DOHH2 (cell line): ENCODE data around the gene GATAD1.
A peak's percentile ranks its signal among the peaks of the same experiment; 100 is the strongest.

ENCODE experiments used
- H3F3A ChIP-seq: fragments of 200-600 bp; sonication (generic), shearing (Covaris generic); 2 replicates; pipeline ENCODE4 v1.6.0; 2016; ENCODE audit warnings: antibody characterized with exemption, mild to moderate bottlenecking; ENCODE audit not compliant: control insufficient read depth, insufficient read depth
- H3K27ac ChIP-seq: fragments of 200-600 bp; sonication (generic); 2 replicates; pipeline ENCODE4 v1.5.1; 2014; ENCODE audit warnings: low read depth, mild to moderate bottlenecking, low read length, moderate library complexity
- H3K27me3 ChIP-seq: fragments of 200-600 bp; sonication (generic); 2 replicates; pipeline ENCODE4 v1.6.1; 2014; ENCODE audit warnings: mild to moderate bottlenecking, low read length, mixed read lengths; ENCODE audit not compliant: control insufficient read depth
- H3K36me3 ChIP-seq: fragments of 200-600 bp; sonication (generic); 2 replicates; pipeline ENCODE4 v1.6.1; 2014; ENCODE audit warnings: mild to moderate bottlenecking, low read length, moderate library complexity, mixed read lengths; ENCODE audit not compliant: control insufficient read depth
- H3K4me1 ChIP-seq: fragments of 200-600 bp; sonication (generic); 2 replicates; pipeline ENCODE4 v1.6.1; 2014; ENCODE audit warnings: mild to moderate bottlenecking, low read length, mixed read lengths; ENCODE audit not compliant: control insufficient read depth
- H3K4me2 ChIP-seq: fragments of 200-600 bp; sonication (generic); 2 replicates; pipeline ENCODE4 v1.6.0; 2014; ENCODE audit warnings: mild to moderate bottlenecking, low read length, moderate library complexity
- H3K4me3 ChIP-seq: fragments of 200-600 bp; sonication (generic); 2 replicates; pipeline ENCODE4 v1.5.1; 2014; ENCODE audit warnings: mild to moderate bottlenecking, low read length, mixed read lengths
- H3K79me2 ChIP-seq: fragments of 200-600 bp; sonication (generic); 2 replicates; pipeline ENCODE4 v1.6.1; 2014; ENCODE audit warnings: mild to moderate bottlenecking, low read length, mixed read lengths; ENCODE audit not compliant: control insufficient read depth
- H3K9me2 ChIP-seq: fragments of 200-600 bp; sonication (generic); replicated peaks from 2 replicates; pipeline ENCODE4 v1.6.1; 2014; ENCODE audit warnings: mild to moderate bottlenecking, low read length, mixed read lengths; ENCODE audit not compliant: control insufficient read depth
- H3K9me3 ChIP-seq: fragments of 200-600 bp; sonication (generic); 2 replicates; pipeline ENCODE4 v1.6.1; 2014; ENCODE audit warnings: antibody characterized with exemption, low read length, mixed read lengths; ENCODE audit not compliant: control insufficient read depth, insufficient read depth
- H4K20me1 ChIP-seq: fragments of 200-600 bp; sonication (generic); 2 replicates; pipeline ENCODE4 v1.6.0; 2014; ENCODE audit warnings: low read depth, mild to moderate bottlenecking, antibody characterized with exemption, low read length, moderate library complexity; ENCODE audit not compliant: control insufficient read depth, insufficient read depth
- EZH2phosphoT487 ChIP-seq: fragments of 200-600 bp; sonication (generic); IDR thresholded peaks from 2 replicates; pipeline ENCODE4 v1.6.1; 2017; ENCODE audit warnings: borderline replicate concordance, mild to moderate bottlenecking, antibody characterized with exemption, low read length, moderate library complexity, mixed read lengths
- TF ChIP-seq, protein P1 (sequence below): fragments of 200-600 bp; sonication (generic); IDR thresholded peaks from one replicate; pipeline ENCODE4 v1.5.1; 2014; ENCODE audit warnings: antibody characterized with exemption, mild to moderate bottlenecking, low read depth, low read length; ENCODE audit not compliant: poor library complexity, severe bottlenecking

The GATAD1 gene

DNA sequence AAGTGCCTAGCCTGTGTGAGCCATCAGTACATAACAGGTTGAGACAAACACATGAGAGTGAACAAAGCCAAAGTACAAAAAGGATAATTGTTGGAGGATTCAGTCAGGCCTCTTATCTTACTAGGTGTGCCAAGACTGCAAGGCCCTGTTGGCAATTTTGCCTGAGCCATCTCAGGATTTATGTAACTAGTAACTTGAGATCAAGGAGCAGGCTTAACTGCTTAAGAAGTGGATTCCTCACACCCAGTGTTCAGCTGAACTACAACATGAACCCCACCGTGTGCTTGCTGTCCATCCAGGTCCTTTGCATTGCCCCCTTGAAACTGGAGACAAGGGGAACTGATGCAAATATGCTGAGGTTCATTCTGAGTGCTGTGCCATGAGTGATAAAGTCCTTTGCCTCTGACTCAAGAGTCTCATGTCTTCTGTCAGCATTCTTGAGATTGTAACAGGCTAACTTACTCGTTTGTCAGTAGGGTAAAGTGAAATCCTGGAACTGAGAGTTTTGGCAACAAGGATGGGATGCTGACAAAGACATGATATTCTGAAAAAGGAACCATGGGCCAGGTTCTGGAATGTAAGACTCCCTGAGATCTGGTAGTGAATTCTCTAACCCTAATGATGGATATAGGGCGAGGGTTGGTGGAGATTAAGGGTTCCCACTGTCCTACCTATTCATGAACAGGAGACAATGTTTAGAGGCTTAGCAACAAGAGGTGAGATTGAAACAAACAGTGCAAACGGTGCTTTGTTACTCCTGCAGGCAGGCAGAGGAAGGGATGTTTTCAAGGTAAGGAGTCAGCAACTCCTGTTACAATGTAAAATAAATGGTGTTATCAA, 44.1 kb upstream of the GATAD1 start:
- no peak for TF ChIP-seq EZH2phosphoT487
- TF ChIP-seq, protein P1, sequence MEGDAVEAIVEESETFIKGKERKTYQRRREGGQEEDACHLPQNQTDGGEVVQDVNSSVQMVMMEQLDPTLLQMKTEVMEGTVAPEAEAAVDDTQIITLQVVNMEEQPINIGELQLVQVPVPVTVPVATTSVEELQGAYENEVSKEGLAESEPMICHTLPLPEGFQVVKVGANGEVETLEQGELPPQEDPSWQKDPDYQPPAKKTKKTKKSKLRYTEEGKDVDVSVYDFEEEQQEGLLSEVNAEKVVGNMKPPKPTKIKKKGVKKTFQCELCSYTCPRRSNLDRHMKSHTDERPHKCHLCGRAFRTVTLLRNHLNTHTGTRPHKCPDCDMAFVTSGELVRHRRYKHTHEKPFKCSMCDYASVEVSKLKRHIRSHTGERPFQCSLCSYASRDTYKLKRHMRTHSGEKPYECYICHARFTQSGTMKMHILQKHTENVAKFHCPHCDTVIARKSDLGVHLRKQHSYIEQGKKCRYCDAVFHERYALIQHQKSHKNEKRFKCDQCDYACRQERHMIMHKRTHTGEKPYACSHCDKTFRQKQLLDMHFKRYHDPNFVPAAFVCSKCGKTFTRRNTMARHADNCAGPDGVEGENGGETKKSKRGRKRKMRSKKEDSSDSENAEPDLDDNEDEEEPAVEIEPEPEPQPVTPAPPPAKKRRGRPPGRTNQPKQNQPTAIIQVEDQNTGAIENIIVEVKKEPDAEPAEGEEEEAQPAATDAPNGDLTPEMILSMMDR = no peak
- Histone ChIP-seq H3K27me3 (no peaks in the 10 kb centered on the region), H3K36me3 (peaks cover 20% of the 10 kb centered on the region), H3F3A (0 out of 2 replicates have a peak, but pooled peaks cover 2% of the 10 kb centered on the region), H3K4me3 (no peak overlapping the region), H4K20me1 (no peaks in the 10 kb centered on the region), H3K4me2 (no peak overlapping the region), H3K9me3 (no peaks in the 10 kb centered on the region), H3K27ac (no peak overlapping the region), H3K79me2 (no peaks in the 10 kb centered on the region), H3K4me1 (no peaks in the 10 kb centered on the region), H3K9me2 (no peaks in the 10 kb centered on the region)

DNA sequence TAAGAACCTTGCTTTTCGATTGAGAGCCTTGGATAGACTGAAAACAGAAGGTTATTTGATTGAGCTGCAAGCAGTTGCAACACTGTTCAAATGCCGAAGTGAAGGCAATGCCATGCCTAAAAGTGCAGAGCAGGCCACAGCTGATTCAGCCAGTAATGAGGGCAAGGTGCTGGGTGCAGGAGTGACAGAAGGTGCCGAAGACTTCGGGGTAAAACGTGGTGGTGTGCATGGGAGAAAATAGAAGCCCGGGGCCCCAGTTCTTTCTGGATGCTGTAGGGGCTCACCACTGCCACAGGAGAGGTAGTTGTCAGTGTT, 43.6 kb upstream of the GATAD1 start:
- Histone ChIP-seq H3K9me2 (no peaks in the 10 kb centered on the region), H3K4me1 (no peaks in the 10 kb centered on the region), H3K4me2 (no peak overlapping the region), H4K20me1 (no peaks in the 10 kb centered on the region), H3K4me3 (no peak overlapping the region), H3F3A (0 out of 2 replicates have a peak, but pooled peaks cover 2% of the 10 kb centered on the region), H3K27me3 (no peaks in the 10 kb centered on the region), H3K27ac (no peak overlapping the region), H3K36me3 (peaks cover 15% of the 10 kb centered on the region), H3K9me3 (no peaks in the 10 kb centered on the region), H3K79me2 (no peaks in the 10 kb centered on the region)
- TF ChIP-seq, protein P1 = no peak
- TF ChIP-seq EZH2phosphoT487 = no peak

DNA sequence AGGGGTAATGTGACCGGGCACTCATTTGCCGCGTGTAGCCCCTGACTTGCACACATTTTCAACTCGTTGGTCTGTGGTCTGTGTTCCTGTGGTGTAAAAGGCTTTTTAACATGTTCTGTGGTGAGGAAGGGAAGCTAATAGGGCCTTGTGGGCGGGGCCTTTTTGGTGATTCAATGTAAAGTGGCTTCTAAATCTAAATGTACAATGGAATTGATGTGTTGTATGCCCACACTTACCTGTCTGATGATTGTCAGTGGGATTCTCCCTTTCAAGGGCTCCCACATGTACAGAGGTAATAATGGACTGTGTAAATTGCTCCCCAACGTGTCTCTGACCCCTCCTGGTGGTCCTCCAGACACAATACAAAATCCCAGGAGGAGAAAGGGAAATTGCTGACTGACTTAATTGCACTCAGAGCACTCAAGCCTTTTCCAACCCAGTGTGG, 43.1 kb upstream of the GATAD1 start:
- H3K4me3 ChIP-seq = no peak overlapping the region
- H4K20me1 ChIP-seq = no peaks in the 10 kb centered on the region
- no peak overlapping the region for H3K4me2 ChIP-seq
- H3K36me3 ChIP-seq = peaks cover 10% of the 10 kb centered on the region
- no peak for TF ChIP-seq EZH2phosphoT487
- TF ChIP-seq, protein P1 = peak; percentile 35
- no peaks in the 10 kb centered on the region for H3K9me2 ChIP-seq
- no peaks in the 10 kb centered on the region for H3K4me1 ChIP-seq
- 0 out of 2 replicates have a peak, but pooled peaks cover 2% of the 10 kb centered on the region for H3F3A ChIP-seq
- no peak overlapping the region for H3K27ac ChIP-seq
- H3K9me3 ChIP-seq = no peaks in the 10 kb centered on the region
- no peaks in the 10 kb centered on the region for H3K27me3 ChIP-seq
- H3K79me2 ChIP-seq = no peaks in the 10 kb centered on the region
